ENCODE data around the gene SLC2A11. TPM values are rescaled to one million over a fixed set of nuclear protein-coding genes. Genes with fewer than 3 reads are reported as not detected.
A peak's percentile ranks its signal among the peaks of the same experiment; 100 is the strongest.

The SLC2A11 gene
- total and polyA plus RNA-seq, 9 of the 15 experiments (the other 6 are each of a cell fraction or from before 2014, with no cell fraction given), result 0.44 to 2.7 (median 2.1) TPM

DNA sequence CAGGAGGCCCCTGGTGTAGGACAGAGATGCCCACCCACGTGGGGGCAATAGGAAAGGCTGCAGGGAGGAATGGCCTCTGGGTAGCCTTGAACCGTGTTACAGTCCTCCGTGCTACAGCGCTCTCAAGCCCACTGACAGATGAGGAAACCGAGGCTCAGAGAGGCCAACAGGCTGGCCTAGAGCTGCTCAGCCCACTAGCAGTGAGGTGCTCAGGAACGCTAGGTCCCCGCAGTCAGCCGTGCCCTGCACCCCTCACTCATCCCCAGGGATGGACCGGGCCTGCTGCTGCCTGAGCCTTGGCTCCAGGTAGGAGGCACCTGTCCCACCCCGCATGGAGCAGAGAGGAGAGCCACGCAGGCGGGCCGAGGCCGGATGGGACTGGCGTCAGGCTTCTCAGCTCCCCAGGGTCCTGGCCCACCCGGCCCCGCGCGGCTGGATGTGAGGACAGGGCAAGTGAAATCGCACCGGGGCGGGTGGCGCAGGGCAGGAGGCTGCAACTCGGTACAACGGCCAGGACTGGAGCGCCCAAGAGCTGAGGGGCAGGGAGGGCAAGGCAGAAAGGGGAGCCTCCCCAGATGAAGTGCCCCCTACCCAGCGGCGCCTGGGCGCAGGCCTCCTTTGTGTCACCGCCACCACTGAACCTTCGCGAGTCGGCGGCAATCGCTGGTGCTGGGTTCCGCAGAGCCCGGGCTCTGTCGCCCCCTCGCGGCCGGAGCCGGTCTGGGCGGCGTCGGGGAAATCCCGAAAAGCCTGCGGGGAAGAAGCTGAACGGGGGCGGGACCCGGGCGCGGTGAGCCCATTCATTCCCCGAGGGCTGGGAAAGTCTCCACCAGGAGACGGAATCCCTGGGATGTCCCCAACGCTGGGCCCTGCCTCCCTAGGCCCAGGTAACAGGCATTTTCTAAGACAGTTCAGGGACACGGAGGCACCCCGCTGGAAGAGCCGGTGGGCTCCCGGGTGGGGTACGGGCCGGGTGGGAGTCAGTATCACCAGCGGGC is 8.4 kb upstream of the SLC2A11 start (continued):
- TF ChIP-seq, protein P1, sequence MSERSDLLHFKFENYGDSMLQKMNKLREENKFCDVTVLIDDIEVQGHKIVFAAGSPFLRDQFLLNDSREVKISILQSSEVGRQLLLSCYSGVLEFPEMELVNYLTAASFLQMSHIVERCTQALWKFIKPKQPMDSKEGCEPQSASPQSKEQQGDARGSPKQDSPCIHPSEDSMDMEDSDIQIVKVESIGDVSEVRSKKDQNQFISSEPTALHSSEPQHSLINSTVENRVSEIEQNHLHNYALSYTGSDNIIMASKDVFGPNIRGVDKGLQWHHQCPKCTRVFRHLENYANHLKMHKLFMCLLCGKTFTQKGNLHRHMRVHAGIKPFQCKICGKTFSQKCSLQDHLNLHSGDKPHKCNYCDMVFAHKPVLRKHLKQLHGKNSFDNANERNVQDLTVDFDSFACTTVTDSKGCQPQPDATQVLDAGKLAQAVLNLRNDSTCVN (CRISPR knock-in tag; IDR thresholded peaks at IDR 0.05), result no peak
- no peak for TF ChIP-seq SNIP1 (IDR thresholded peaks at IDR 0.05; ENCODE audit: low read depth)
- TF ChIP-seq NFATC3 (IDR thresholded peaks at IDR 0.05), result no peak
- TF ChIP-seq TAF15 (IDR thresholded peaks at IDR 0.05; ENCODE audit: low read depth, low read length), result no peak
- TF ChIP-seq, protein P2, sequence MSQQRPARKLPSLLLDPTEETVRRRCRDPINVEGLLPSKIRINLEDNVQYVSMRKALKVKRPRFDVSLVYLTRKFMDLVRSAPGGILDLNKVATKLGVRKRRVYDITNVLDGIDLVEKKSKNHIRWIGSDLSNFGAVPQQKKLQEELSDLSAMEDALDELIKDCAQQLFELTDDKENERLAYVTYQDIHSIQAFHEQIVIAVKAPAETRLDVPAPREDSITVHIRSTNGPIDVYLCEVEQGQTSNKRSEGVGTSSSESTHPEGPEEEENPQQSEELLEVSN (IDR thresholded peaks at IDR 0.05; ENCODE audit: borderline replicate concordance in 1 of 2, extremely low read depth in 1 of 2, insufficient read depth in 1 of 2, insufficient read length in 1 of 2, low read depth in 1 of 2, low read length in 1 of 2, poor library complexity in 1 of 2, severe bottlenecking in 1 of 2), result peak in 1 of 2 experiments; percentile 54
- TF ChIP-seq, protein P3, sequence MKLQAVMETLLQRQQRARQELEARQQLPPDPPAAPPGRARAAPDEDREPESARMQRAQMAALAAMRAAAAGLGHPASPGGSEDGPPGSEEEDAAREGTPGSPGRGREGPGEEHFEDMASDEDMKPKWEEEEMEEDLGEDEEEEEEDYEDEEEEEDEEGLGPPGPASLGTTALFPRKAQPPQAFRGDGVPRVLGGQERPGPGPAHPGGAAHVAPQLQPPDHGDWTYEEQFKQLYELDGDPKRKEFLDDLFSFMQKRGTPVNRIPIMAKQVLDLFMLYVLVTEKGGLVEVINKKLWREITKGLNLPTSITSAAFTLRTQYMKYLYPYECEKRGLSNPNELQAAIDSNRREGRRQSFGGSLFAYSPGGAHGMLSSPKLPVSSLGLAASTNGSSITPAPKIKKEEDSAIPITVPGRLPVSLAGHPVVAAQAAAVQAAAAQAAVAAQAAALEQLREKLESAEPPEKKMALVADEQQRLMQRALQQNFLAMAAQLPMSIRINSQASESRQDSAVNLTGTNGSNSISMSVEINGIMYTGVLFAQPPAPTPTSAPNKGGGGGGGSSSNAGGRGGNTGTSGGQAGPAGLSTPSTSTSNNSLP (IDR thresholded peaks at IDR 0.05; ENCODE audit: borderline replicate concordance, low read depth, low read length), result no peak
- TF ChIP-seq ZNF785 (CRISPR knock-in tag; IDR thresholded peaks at IDR 0.05), result no peak
- TF ChIP-seq, protein P4, sequence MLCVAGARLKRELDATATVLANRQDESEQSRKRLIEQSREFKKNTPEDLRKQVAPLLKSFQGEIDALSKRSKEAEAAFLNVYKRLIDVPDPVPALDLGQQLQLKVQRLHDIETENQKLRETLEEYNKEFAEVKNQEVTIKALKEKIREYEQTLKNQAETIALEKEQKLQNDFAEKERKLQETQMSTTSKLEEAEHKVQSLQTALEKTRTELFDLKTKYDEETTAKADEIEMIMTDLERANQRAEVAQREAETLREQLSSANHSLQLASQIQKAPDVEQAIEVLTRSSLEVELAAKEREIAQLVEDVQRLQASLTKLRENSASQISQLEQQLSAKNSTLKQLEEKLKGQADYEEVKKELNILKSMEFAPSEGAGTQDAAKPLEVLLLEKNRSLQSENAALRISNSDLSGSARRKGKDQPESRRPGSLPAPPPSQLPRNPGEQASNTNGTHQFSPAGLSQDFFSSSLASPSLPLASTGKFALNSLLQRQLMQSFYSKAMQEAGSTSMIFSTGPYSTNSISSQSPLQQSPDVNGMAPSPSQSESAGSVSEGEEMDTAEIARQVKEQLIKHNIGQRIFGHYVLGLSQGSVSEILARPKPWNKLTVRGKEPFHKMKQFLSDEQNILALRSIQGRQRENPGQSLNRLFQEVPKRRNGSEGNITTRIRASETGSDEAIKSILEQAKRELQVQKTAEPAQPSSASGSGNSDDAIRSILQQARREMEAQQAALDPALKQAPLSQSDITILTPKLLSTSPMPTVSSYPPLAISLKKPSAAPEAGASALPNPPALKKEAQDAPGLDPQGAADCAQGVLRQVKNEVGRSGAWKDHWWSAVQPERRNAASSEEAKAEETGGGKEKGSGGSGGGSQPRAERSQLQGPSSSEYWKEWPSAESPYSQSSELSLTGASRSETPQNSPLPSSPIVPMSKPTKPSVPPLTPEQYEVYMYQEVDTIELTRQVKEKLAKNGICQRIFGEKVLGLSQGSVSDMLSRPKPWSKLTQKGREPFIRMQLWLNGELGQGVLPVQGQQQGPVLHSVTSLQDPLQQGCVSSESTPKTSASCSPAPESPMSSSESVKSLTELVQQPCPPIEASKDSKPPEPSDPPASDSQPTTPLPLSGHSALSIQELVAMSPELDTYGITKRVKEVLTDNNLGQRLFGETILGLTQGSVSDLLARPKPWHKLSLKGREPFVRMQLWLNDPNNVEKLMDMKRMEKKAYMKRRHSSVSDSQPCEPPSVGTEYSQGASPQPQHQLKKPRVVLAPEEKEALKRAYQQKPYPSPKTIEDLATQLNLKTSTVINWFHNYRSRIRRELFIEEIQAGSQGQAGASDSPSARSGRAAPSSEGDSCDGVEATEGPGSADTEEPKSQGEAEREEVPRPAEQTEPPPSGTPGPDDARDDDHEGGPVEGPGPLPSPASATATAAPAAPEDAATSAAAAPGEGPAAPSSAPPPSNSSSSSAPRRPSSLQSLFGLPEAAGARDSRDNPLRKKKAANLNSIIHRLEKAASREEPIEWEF (CRISPR knock-in tag; IDR thresholded peaks at IDR 0.05), result no peak
- no peak for TF ChIP-seq HNRNPUL1 (IDR thresholded peaks at IDR 0.05; ENCODE audit: low read length)
- TF ChIP-seq, protein P5, sequence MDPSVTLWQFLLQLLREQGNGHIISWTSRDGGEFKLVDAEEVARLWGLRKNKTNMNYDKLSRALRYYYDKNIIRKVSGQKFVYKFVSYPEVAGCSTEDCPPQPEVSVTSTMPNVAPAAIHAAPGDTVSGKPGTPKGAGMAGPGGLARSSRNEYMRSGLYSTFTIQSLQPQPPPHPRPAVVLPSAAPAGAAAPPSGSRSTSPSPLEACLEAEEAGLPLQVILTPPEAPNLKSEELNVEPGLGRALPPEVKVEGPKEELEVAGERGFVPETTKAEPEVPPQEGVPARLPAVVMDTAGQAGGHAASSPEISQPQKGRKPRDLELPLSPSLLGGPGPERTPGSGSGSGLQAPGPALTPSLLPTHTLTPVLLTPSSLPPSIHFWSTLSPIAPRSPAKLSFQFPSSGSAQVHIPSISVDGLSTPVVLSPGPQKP (CRISPR knock-in tag; IDR thresholded peaks at IDR 0.05), result no peak
- no peak for TF ChIP-seq RAD51 (IDR thresholded peaks at IDR 0.05; ENCODE audit: borderline replicate concordance, low read depth)
- TF ChIP-seq KDM1A (IDR thresholded peaks at IDR 0.05), result no peak
- TF ChIP-seq ZNF12 (CRISPR knock-in tag; IDR thresholded peaks at IDR 0.05), result no peak
